Activated CD8-positive, alpha-beta memory T cell treated with anti-CD3 and anti-CD28 coated beads, Interleukin-2, amount 50 U/mL, for 48 hours (primary cell): Measurements from ENCODE around the gene DISP3.

Experiments used
- DNase-seq: peaks from one replicate; pipeline ENCODE4 v3.0.0-alpha.2; 2020

DISP3 gene

GRCh38 chr1:11518016-11518701 lies 39.2 kb downstream of the DISP3 start:
- DNase-seq: no peak

GRCh38 chr1:11518791-11519628 lies 40.1 kb downstream of the DISP3 start:
- DNase-seq: no peak

GRCh38 chr1:11519629-11520031 lies 40.7 kb downstream of the DISP3 start:
- DNase-seq: no peak

- no peak for DNase-seq
Observed at GRCh38 chr1:11520531-11521233, 41.7 kb downstream of the DISP3 start.

- DNase-seq: no peak
Observed at GRCh38 chr1:11521582-11522399, 42.8 kb downstream of the DISP3 start.

- DNase-seq: no peak
Observed at GRCh38 chr1:11522400-11523235, 43.7 kb downstream of the DISP3 start.

GRCh38 chr1:11523261-11523660 lies 44.3 kb downstream of the DISP3 start:
- DNase-seq: no peak

GRCh38 chr1:11523746-11524464 lies 45.0 kb downstream of the DISP3 start:
- no peak for DNase-seq

- DNase-seq: no peak
Observed at GRCh38 chr1:11524465-11525150, 45.7 kb downstream of the DISP3 start.

GRCh38 chr1:11525151-11525505 lies 46.2 kb downstream of the DISP3 start:
- no peak for DNase-seq

- DNase-seq: no peak
Observed at GRCh38 chr1:11525516-11525915, 46.6 kb downstream of the DISP3 start.

- DNase-seq: no peak
Observed at GRCh38 chr1:11526071-11526895, 47.3 kb downstream of the DISP3 start.

GRCh38 chr1:11527541-11528452 lies 48.8 kb downstream of the DISP3 start:
- peak; percentile 20 for DNase-seq

GRCh38 chr1:11528611-11529261 lies 49.8 kb downstream of the DISP3 start:
- DNase-seq: peak; percentile 54

- no peak for DNase-seq
Observed at GRCh38 chr1:11529330-11529729, 50.4 kb downstream of the DISP3 start.

GRCh38 chr1:11529763-11530730 lies 51.1 kb downstream of the DISP3 start:
- DNase-seq: no peak
